ENCODE measurements around the gene CNTNAP2.

GRCh38 chr7:147008530-147008929 lies 891.9 kb downstream of the CNTNAP2 start:
- no peak for TF ChIP-seq CTCF (conservative IDR thresholded peaks at IDR 0.05 in 1 of 2, IDR thresholded peaks at IDR 0.05 in 1 of 2; ENCODE audit: low read depth in 1 of 2, low read length in 2 of 2)
- no peak for TF ChIP-seq EZH2 (IDR thresholded peaks at IDR 0.05; ENCODE audit: low read length, missing control alignments)

Measured in fibroblast of lung (primary cell).